ENCODE results near the gene CXCR1.
"Not testable (repeated sequence)": the region's sequence is repeated elsewhere in the genome, so short reads cannot be mapped to it uniquely, and the experiment has no call there.

Gene CXCR1

GRCh38 chr2:218180467-218181114 is 13.8 kb upstream of the CXCR1 start:
- TF ChIP-seq CTCF (conservative IDR thresholded peaks at IDR 0.05; ENCODE audit: low read depth, low read length), result no peak
- H3K4me3 ChIP-seq (ENCODE audit: low read length), result no peak overlapping the region
- DNase-seq (ENCODE audit: low read depth), result no peak

DNA sequence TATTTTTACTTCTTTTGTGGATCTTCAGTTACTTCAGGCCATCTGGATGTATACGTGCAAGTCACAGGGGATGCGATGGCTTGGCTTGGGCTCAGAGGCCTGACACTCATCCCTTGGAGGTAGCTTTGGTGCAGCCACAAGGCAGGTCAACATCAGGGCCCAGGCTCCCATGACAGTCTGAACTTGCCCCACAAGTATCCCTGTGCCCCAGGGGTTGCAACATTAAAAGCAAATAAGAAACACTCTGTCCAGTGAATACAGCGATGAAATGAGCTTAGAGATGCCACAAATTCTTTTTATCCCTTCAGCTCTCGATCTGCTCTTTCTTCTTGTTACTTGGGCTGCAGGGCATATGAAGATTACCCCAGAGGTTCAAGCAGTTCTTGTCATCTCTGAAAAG is 13.0 kb upstream of the CXCR1 start:
- DNase-seq (ENCODE audit: low read depth), result no peak
- TF ChIP-seq CTCF (conservative IDR thresholded peaks at IDR 0.05; ENCODE audit: low read depth, low read length), result no peak
- H3K4me3 ChIP-seq (ENCODE audit: low read length), result no peak overlapping the region

GRCh38 chr2:218172845-218173244 is 6.1 kb upstream of the CXCR1 start:
- no peak for TF ChIP-seq CTCF (conservative IDR thresholded peaks at IDR 0.05; ENCODE audit: low read depth, low read length)
- DNase-seq (ENCODE audit: low read depth), result no peak
- no peak overlapping the region for H3K4me3 ChIP-seq (ENCODE audit: low read length)

DNA sequence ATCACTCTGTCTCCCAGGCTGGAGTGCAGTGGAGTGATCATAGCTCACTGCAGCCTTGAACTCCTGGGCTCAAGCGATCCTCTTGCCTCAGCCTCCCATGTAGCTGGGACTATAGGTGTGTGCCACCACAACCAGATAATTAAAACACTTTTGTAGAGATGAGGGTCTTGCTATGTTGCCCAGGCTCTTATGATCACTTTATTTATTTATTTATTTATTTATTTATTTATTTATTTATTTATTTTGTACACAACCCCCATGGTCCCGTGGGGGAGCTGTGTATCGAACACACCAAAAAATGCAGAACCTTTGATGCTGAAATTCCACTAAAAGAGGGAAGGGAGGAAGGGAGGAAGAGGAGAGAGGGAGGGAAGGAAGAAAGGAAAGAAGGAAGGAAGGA is 5.0 kb upstream of the CXCR1 start:
- not testable (repeated sequence) for H3K4me3 ChIP-seq (ENCODE audit: low read length); DNase-seq (ENCODE audit: low read depth)

DNA sequence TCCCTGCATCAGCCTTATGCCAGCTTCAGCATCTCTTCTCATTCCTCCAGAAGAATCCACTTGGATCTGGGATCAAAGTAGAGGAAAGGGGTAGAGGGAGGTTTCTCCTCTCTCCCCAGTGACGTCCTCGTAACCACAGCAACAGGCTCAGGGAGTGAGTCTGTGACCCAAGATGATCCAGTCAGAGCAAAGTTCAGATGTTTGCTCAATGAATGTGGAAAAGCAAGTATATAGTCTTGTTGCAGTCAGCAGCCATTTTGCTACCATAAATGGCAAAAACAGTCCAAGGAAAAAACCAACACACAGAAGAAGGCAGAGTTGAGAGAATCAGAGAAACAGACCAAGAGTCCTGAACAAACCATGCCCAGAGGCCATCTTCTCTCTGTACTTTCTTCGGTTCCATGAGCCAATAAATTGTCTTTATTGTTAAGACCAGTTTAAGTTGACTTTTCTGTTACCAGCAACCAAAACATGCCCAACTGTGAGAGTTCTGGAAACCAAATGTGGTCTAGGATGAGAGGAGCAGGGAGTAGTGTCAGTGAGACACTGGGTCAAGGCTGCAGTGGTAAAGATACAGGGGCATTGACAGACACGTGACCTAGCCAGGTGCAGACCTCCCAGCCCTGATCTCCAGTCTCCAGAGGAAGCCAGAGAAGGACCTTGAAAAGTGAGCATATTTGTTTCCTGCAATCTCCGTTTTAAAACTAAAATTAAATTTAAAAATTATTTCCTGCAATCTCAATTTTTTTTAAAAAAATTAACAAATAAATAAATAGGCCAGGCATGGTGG is 3.2 kb upstream of the CXCR1 start:
- H3K4me3 ChIP-seq (ENCODE audit: low read length), result no peak overlapping the region
- no peak for DNase-seq (ENCODE audit: low read depth)
- TF ChIP-seq CTCF (conservative IDR thresholded peaks at IDR 0.05; ENCODE audit: low read depth, low read length), result no peak

DNA sequence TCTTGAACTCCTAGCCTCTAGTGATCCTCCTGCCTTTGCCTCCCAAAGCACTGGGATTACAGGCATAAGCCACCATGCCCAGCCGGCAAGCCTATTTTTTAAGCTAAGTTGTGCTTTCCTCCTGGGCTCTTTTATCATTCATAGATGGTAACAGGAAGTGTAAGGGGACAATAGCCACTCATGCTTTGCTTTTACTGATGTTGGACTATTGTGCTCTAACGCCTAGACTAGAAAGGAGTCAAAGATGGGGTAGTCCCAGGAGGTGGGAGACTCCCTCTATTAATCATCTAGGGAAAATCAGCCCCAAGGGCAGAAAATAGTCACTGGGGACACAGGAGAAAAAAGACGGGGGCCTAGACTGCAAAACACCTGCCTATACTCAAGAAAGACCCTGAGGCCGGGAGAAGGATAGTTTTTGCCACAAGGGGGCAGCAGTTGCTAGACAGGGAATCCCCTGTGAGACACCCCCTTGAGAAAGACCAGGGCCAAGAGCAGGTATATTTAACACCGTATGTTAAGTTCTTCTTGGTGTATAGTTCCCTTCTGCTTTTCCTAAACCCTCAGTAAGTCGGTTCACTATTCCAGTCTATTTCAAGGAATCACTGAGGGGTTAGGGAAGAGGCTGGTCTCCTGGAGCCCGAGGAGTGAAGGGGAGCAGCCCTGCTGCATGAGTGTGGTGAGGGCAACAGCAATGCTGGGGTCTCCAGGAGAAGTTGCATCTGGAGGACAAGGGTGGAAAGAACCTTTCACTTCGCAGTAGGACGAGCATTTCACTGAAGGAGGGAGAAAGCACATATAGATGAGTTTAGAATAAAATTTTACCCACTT is 2.1 kb upstream of the CXCR1 start:
- no peak overlapping the region for H3K4me3 ChIP-seq (ENCODE audit: low read length)
- DNase-seq (ENCODE audit: low read depth), result no peak
- TF ChIP-seq CTCF (conservative IDR thresholded peaks at IDR 0.05; ENCODE audit: low read depth, low read length), result peak; percentile 81

DNA sequence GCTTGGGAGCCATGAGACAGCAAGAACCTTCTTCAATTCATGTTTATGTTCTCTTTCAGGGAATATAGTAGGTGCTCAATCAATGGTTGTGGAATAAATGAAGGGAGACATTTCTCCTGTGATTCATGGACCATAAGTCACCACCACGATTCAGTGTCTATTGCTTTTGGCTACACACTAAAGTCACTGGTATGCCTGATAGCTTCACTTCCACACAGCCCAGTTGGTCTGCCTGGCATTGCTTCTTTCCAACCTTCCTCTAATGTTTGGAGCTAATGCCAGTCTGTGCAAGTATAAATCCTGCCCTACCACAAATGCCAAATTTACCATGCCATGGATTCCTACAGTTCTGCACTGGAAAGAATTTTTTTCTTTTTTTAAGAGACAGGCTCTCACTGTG is 1.3 kb upstream of the CXCR1 start:
- no peak for DNase-seq (ENCODE audit: low read depth)
- TF ChIP-seq CTCF (conservative IDR thresholded peaks at IDR 0.05; ENCODE audit: low read depth, low read length), result no peak
- H3K4me3 ChIP-seq (ENCODE audit: low read length), result no peak overlapping the region

Data from retinal pigment epithelial cell (primary cell).